Mesenchymal stem cell (in vitro differentiated cells and primary cell): Measurements from ENCODE around the gene INPP5A.

Source experiments
- DNase-seq: peaks from one replicate; pipeline ENCODE4 v3.0.0-alpha.2; 2013
- H2AFZ ChIP-seq: one replicate; pipeline ENCODE4 v1.6.1; 2013; ENCODE audit warnings: low read depth, mild to moderate bottlenecking, control low read depth, inconsistent platforms, low read length, moderate library complexity
- H2AK5ac ChIP-seq: 2 replicates; pipeline ENCODE4 v1.6.1; 2013; ENCODE audit warnings: low read length, moderate library complexity, mild to moderate bottlenecking, inconsistent platforms; ENCODE audit not compliant: severe bottlenecking
- H2BK120ac ChIP-seq: one replicate; pipeline ENCODE4 v1.6.1; 2013; ENCODE audit warnings: low read depth, mild to moderate bottlenecking, inconsistent platforms, low read length, moderate library complexity
- H2BK12ac ChIP-seq, 2 experiments: one replicate each; pipeline ENCODE4 v1.6.1; 2013; ENCODE audit warnings: inconsistent platforms in 2 of 2, low read length in 2 of 2, mild to moderate bottlenecking in 2 of 2, moderate library complexity in 2 of 2, control low read depth in 1 of 2
- H2BK15ac ChIP-seq: one replicate; pipeline ENCODE4 v1.6.1; 2013; ENCODE audit warnings: mild to moderate bottlenecking, low read depth, inconsistent platforms; ENCODE audit not compliant: poor library complexity, severe bottlenecking
- H2BK5ac ChIP-seq: 2 replicates; pipeline ENCODE4 v1.6.1; 2013; ENCODE audit warnings: low read depth, mild to moderate bottlenecking, low read length, control low read depth, inconsistent platforms; ENCODE audit not compliant: poor library complexity, severe bottlenecking
- H3K14ac ChIP-seq, 2 experiments: one replicate each; pipeline ENCODE4 v1.6.1; 2013; ENCODE audit warnings: inconsistent platforms in 2 of 2, low read length in 2 of 2, control low read depth in 1 of 2, mild to moderate bottlenecking in 1 of 2, moderate library complexity in 1 of 2
- H3K18ac ChIP-seq, 2 experiments: one replicate each; pipeline ENCODE4 v1.6.1; 2013; ENCODE audit warnings: inconsistent platforms in 2 of 2, low read length in 2 of 2, control low read depth in 1 of 2, low read depth in 1 of 2, mild to moderate bottlenecking in 1 of 2
- H3K23ac ChIP-seq, 2 experiments: one replicate each; pipeline ENCODE4 v1.6.1; 2013; ENCODE audit warnings: inconsistent platforms in 2 of 2, low read length in 2 of 2, mild to moderate bottlenecking in 2 of 2, moderate library complexity in 2 of 2, control low read depth in 1 of 2
- H3K27ac ChIP-seq: 2 replicates; pipeline ENCODE4 v1.5.1; 2013; ENCODE audit warnings: mild to moderate bottlenecking, moderate library complexity, low read length, control low read depth, inconsistent platforms; ENCODE audit not compliant: poor library complexity, severe bottlenecking
- H3K27me3 ChIP-seq, 2 experiments: 2 replicates each; pipeline versions ENCODE4 v1.6.1 to v1.7.0; 2013; ENCODE audit warnings: low read length in 2 of 2, mild to moderate bottlenecking in 2 of 2, moderate library complexity in 2 of 2, control low read depth in 1 of 2, inconsistent platforms in 1 of 2; ENCODE audit not compliant: control insufficient read depth in 1 of 2, insufficient read depth in 1 of 2
- H3K36me3 ChIP-seq, 2 experiments: 2 replicates each; pipeline versions ENCODE4 v1.6.1 to v1.7.0; 2013; ENCODE audit warnings: low read length in 2 of 2, control low read depth in 1 of 2, inconsistent platforms in 1 of 2, low read depth in 1 of 2, mild to moderate bottlenecking in 1 of 2; ENCODE audit not compliant: insufficient read depth in 2 of 2, control insufficient read depth in 1 of 2
- H3K4ac ChIP-seq, 2 experiments: one replicate each; pipeline ENCODE4 v1.6.1; 2013; ENCODE audit warnings: inconsistent platforms in 2 of 2, low read length in 2 of 2, mild to moderate bottlenecking in 2 of 2, moderate library complexity in 2 of 2, control low read depth in 1 of 2, low read depth in 1 of 2
- H3K4me1 ChIP-seq: 2 replicates; pipeline ENCODE4 v1.6.1; 2013; ENCODE audit warnings: low read depth, low read length, control low read depth; ENCODE audit not compliant: control insufficient read depth, insufficient read depth
- H3K4me2 ChIP-seq: 2 replicates; pipeline ENCODE4 v1.6.1; 2013; ENCODE audit warnings: low read length, mild to moderate bottlenecking, inconsistent platforms; ENCODE audit not compliant: poor library complexity, severe bottlenecking
- H3K4me3 ChIP-seq, 2 experiments: 2 replicates each; pipeline versions ENCODE4 v1.5.1 to v1.7.0; 2013; ENCODE audit warnings: low read length in 2 of 2, mild to moderate bottlenecking in 2 of 2, control low read depth in 1 of 2, low read depth in 1 of 2; ENCODE audit not compliant: insufficient read depth in 1 of 2
- H3K79me1 ChIP-seq: replicated peaks from 2 replicates; pipeline ENCODE4 v1.6.1; 2013; ENCODE audit warnings: mild to moderate bottlenecking, control low read depth, low read length, inconsistent platforms; ENCODE audit not compliant: poor library complexity, severe bottlenecking
- H3K9ac ChIP-seq: 2 replicates; pipeline ENCODE4 v1.7.0; 2013; ENCODE audit warnings: mild to moderate bottlenecking, low read length, moderate library complexity
- H3K9me3 ChIP-seq: 2 replicates; pipeline ENCODE4 v1.7.0; 2013; ENCODE audit warnings: mild to moderate bottlenecking, low read length; ENCODE audit not compliant: control insufficient read depth
- H4K8ac ChIP-seq: one replicate; pipeline ENCODE4 v1.6.1; 2013; ENCODE audit warnings: inconsistent platforms, mild to moderate bottlenecking, low read length, moderate library complexity
- H4K91ac ChIP-seq: one replicate; pipeline ENCODE4 v1.6.1; 2013; ENCODE audit warnings: mild to moderate bottlenecking, low read length, inconsistent platforms
- WGBS: methylation state at CpG from one replicate; pipeline ENCODE4 v1.1.7; 2013; ENCODE audit warnings: mixed read lengths; 5-methylcytosine and 5-hydroxymethylcytosine counted together

Gene INPP5A

DNA sequence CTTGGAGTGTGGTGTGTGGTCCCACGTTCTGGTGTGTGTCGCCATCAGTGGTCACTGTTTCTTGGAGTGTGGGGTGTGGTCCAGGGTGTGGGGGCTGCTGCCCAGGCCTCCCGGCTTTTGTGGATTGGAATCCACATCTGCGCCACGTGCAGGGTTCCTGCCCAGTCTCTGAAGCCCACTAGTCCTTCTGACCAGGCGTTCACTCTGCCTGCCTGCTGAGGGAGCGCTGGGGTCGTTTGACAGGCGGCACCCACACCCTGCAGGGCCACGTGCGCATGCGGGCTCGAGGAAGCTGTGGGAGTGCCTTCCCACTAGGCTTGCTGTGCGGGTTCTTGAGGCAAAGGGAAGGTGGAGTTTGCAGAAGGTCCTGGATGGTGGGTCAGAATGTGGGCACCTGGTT lies 51.4 kb downstream of the INPP5A start:
- H2BK120ac ChIP-seq: no peak overlapping the region
- no peaks in the 10 kb centered on the region for H3K9me3 ChIP-seq
- peak overlapping the region; percentile 52 for H2BK15ac ChIP-seq
- no peak overlapping the region for H3K4me2 ChIP-seq
- WGBS: 91% methylated on average over 14 of the region's 14 CpGs
- peak overlapping the region; percentile 70 for H4K8ac ChIP-seq
- H2AK5ac ChIP-seq: no peak overlapping the region
- peak overlapping the region; percentile 44 to 81 for H3K18ac ChIP-seq
- no peak for DNase-seq
- no peak overlapping the region for H3K27ac ChIP-seq
- peaks cover 57% of the 10 kb centered on the region for H3K79me1 ChIP-seq
- peak overlapping the region; percentile 79 for H4K91ac ChIP-seq
- peak overlapping the region; percentile 3 for H2AFZ ChIP-seq
- H3K36me3 ChIP-seq: peaks cover 0 to 16% of the 10 kb centered on the region in 2 experiments
- peak overlapping the region in 1 of 2 experiments; percentile 91 for H3K23ac ChIP-seq
- peak overlapping the region in 1 of 2 experiments; percentile 89 for H3K14ac ChIP-seq
- H3K4me1 ChIP-seq: peaks cover 24% of the 10 kb centered on the region
- H2BK5ac ChIP-seq: no peak overlapping the region
- H3K27me3 ChIP-seq: no peaks in the 10 kb centered on the region
- H2BK12ac ChIP-seq: peak overlapping the region; percentile 35 to 83
- no peak overlapping the region for H3K4me3 ChIP-seq
- H3K4ac ChIP-seq: peak overlapping the region; percentile 58 to 77
- no peak overlapping the region for H3K9ac ChIP-seq

DNA sequence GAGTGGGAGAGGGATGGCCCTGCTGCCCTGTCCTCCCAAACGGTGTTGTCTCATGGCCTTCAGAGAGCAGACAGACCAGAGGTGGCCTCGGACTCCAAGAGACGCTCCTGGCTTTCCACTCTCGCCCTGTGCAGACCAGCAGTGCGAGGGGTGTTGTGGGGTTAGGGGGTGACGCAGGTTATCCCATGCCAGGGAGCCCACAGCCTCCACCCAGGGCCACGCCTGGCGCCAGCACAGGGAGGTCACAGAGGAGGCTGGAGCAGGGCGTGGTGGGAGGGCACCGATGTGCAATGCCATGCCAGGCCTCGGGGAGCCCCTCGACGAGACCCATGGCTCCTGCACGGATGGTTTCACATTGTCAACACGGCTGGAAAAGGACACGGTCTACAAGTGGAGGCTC lies 52.1 kb downstream of the INPP5A start:
- no peak for DNase-seq
- Histone ChIP-seq H2BK15ac (no peak overlapping the region), H2AFZ (no peak overlapping the region), H3K9ac (no peak overlapping the region), H3K4ac (no peak overlapping the region), H4K91ac (no peak overlapping the region), H2BK120ac (no peak overlapping the region), H2BK5ac (no peak overlapping the region), H3K4me1 (peaks cover 28% of the 10 kb centered on the region), H3K79me1 (peaks cover 63% of the 10 kb centered on the region), H3K4me2 (no peak overlapping the region), H3K27ac (no peak overlapping the region), H3K9me3 (no peaks in the 10 kb centered on the region), H3K27me3 (no peaks in the 10 kb centered on the region), H3K23ac (no peak overlapping the region), H3K36me3 (peaks cover 0 to 20% of the 10 kb centered on the region in 2 experiments), H3K14ac (peak overlapping the region in 1 of 2 experiments; percentile 13), H3K4me3 (peak overlapping the region in 1 of 2 experiments; percentile 0), H2BK12ac (peak overlapping the region in 1 of 2 experiments; percentile 66), H2AK5ac (no peak overlapping the region), H3K18ac (peak overlapping the region in 1 of 2 experiments; percentile 81), H4K8ac (no peak overlapping the region)
- 97% methylated on average over 16 of the region's 16 CpGs for WGBS

DNA sequence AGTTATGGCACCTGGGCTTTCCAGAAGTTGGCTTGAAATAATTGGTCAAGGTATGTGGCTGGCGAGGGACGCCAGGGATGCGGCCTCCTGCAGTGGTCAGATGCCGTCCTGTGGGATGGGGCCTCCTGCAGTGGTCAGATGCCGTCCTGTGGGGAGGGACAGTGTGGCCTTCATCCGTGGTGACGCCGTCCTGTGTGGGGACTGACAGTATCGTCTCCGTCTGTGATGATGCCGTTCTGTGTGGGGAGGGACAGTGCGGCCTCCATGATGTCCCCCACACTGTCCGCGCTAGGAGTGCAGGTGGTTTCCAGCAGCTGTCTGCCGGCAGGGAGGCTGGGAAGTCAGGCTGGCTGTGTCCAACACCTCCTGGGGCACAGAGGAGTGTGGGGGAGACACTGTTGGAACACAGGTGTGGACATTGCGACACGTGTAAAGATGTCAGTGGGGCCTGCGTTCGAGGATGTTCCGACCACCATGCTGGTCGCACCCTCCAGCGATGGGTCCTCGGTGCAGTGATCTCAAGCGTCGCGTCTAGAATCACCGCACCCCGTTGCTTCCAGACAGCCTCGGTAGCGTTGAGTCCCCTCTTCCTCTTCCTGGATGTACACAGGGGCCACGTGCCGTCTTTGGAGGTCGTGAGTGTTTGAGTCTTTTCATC lies 52.6 kb downstream of the INPP5A start:
- no peak overlapping the region for H3K27ac ChIP-seq

DNA sequence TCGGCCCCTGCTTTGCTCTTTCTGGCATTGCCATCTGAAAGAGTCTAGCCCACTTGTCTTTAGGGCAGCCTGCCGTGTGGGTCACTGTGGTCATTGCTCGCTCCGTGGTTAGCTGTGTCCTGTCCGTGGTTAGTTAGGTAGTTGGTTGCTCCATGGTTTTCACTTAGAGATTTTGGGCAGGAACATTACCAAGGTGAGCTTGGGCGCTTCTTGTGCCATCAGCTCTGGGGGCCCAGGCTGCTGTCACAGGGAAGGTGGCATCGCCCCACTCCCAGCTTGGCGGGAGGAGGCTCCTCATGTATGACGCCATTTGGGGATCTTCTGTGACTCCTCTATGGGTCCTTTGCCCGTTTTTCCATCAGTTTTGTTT lies 53.1 kb downstream of the INPP5A start:
- Histone ChIP-seq H4K91ac (no peak overlapping the region), H2BK15ac (no peak overlapping the region), H3K27ac (no peak overlapping the region), H3K36me3 (peaks cover 0 to 18% of the 10 kb centered on the region in 2 experiments), H2BK5ac (no peak overlapping the region), H3K9me3 (no peaks in the 10 kb centered on the region), H3K4me1 (peaks cover 28% of the 10 kb centered on the region), H3K18ac (no peak overlapping the region), H2AFZ (no peak overlapping the region), H2BK12ac (peak overlapping the region in 1 of 2 experiments; percentile 60), H3K4me3 (no peak overlapping the region), H3K4me2 (no peak overlapping the region), H3K4ac (no peak overlapping the region), H2BK120ac (no peak overlapping the region), H3K79me1 (peaks cover 60% of the 10 kb centered on the region), H3K14ac (peak overlapping the region in 1 of 2 experiments; percentile 14), H3K23ac (no peak overlapping the region), H3K9ac (no peak overlapping the region), H2AK5ac (no peak overlapping the region), H4K8ac (no peak overlapping the region), H3K27me3 (no peaks in the 10 kb centered on the region)
- WGBS: 94% methylated on average over 10 of the region's 10 CpGs
- DNase-seq: no peak

More for the DNA sequence above, 52.6 kb downstream of the INPP5A start:
- Histone ChIP-seq H3K27me3 (no peaks in the 10 kb centered on the region), H2AFZ (no peak overlapping the region), H4K8ac (no peak overlapping the region), H3K79me1 (peaks cover 64% of the 10 kb centered on the region), H2BK5ac (no peak overlapping the region), H3K14ac (peak overlapping the region in 1 of 2 experiments; percentile 84), H4K91ac (peak overlapping the region; percentile 70), H3K4me2 (no peak overlapping the region), H2BK120ac (no peak overlapping the region), H3K4ac (no peak overlapping the region), H3K9ac (no peak overlapping the region), H2AK5ac (no peak overlapping the region), H3K23ac (peak overlapping the region in 1 of 2 experiments; percentile 27), H3K9me3 (no peaks in the 10 kb centered on the region), H3K36me3 (peaks cover 0 to 20% of the 10 kb centered on the region in 2 experiments), H3K18ac (peak overlapping the region in 1 of 2 experiments; percentile 5), H2BK15ac (no peak overlapping the region), H2BK12ac (peak overlapping the region in 1 of 2 experiments; percentile 60), H3K4me1 (peaks cover 28% of the 10 kb centered on the region), H3K4me3 (no peak overlapping the region)
- no peak for DNase-seq
- 97% methylated on average over 33 of the region's 33 CpGs for WGBS
